PC-9 (cell line): ENCODE results near the gene DAZAP2.

Experiments used
- EZH2 ChIP-seq: fragments of 200-600 bp; sonication (generic); IDR thresholded peaks from 2 replicates; pipeline ENCODE4 v1.8.0; 2017; ENCODE audit warnings: antibody characterized with exemption, low read depth
- TF ChIP-seq, protein P1 (sequence below): fragments of 200-600 bp; sonication (generic); conservative IDR thresholded peaks from 2 replicates; pipeline ENCODE4 v1.6.1; 2017; ENCODE audit warnings: mixed run types, antibody characterized with exemption, mild to moderate bottlenecking, moderate library complexity

DNA sequence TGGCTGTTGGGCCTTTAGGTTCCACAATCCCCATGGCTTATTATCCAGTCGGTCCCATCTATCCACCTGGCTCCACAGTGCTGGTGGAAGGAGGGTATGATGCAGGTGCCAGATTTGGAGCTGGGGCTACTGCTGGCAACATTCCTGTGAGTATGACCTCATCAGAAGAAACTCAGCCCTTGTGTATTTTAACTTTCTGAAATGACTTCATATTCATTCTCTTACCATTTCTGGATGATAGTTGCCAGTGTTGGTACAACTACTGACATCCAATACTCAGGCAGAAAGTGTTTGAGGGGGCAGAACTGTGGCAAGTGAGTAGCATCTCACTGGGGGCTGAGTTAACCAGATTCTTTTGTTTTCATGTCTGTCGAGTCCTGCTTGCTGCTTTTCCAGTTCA is 2.3 kb downstream of the DAZAP2 start:
- TF ChIP-seq, protein P1, sequence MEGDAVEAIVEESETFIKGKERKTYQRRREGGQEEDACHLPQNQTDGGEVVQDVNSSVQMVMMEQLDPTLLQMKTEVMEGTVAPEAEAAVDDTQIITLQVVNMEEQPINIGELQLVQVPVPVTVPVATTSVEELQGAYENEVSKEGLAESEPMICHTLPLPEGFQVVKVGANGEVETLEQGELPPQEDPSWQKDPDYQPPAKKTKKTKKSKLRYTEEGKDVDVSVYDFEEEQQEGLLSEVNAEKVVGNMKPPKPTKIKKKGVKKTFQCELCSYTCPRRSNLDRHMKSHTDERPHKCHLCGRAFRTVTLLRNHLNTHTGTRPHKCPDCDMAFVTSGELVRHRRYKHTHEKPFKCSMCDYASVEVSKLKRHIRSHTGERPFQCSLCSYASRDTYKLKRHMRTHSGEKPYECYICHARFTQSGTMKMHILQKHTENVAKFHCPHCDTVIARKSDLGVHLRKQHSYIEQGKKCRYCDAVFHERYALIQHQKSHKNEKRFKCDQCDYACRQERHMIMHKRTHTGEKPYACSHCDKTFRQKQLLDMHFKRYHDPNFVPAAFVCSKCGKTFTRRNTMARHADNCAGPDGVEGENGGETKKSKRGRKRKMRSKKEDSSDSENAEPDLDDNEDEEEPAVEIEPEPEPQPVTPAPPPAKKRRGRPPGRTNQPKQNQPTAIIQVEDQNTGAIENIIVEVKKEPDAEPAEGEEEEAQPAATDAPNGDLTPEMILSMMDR = no peak
- no peak for TF ChIP-seq EZH2
